ENCODE results near the gene TCF4.

Gene TCF4

GRCh38 chr18:55550471-55550870 is 37.5 kb downstream of the TCF4 start:
- no peak for DNase-seq (ENCODE audit: extremely low spot score)
- TF ChIP-seq CTCF (IDR thresholded peaks at IDR 0.05; ENCODE audit: control extremely low read depth, extremely low read depth, low read depth, missing control alignments): no peak
- ChIA-PET POLR2A (no interaction called here), CTCF (no interaction called here)

- no peak for DNase-seq (ENCODE audit: extremely low spot score)
- POLR2A ChIA-PET: no interaction called here
- CTCF ChIA-PET: interaction anchor here (1.0 kb wide), 2 partner anchors 28 to 29 kb away, joined by 3 to 4 read pairs; no protein-coding TSS in a partner anchor
- no peak for TF ChIP-seq CTCF (IDR thresholded peaks at IDR 0.05; ENCODE audit: control extremely low read depth, extremely low read depth, low read depth, missing control alignments)
Measured at GRCh38 chr18:55549474-55550104, 38.4 kb downstream of the TCF4 start.

GRCh38 chr18:55547705-55548056 is 40.3 kb downstream of the TCF4 start:
- no peak for DNase-seq (ENCODE audit: extremely low spot score)
- CTCF ChIA-PET: no interaction called here
- TF ChIP-seq CTCF (IDR thresholded peaks at IDR 0.05; ENCODE audit: control extremely low read depth, extremely low read depth, low read depth, missing control alignments): no peak
- POLR2A ChIA-PET: no interaction called here

GRCh38 chr18:55546851-55547704 is 40.9 kb downstream of the TCF4 start:
- POLR2A ChIA-PET: no interaction called here
- no peak for DNase-seq (ENCODE audit: extremely low spot score)

GRCh38 chr18:55544014-55544413 is 44.0 kb downstream of the TCF4 start:
- no peak for DNase-seq (ENCODE audit: extremely low spot score)
- CTCF ChIA-PET: no interaction called here
- POLR2A ChIA-PET: no interaction called here
- TF ChIP-seq CTCF (IDR thresholded peaks at IDR 0.05; ENCODE audit: control extremely low read depth, extremely low read depth, low read depth, missing control alignments): no peak

More at GRCh38 chr18:55546851-55547704, 40.9 kb downstream of the TCF4 start:
- CTCF ChIA-PET: interaction anchor here (1.7 kb wide), 1 partner anchor 18 kb away, joined by 4 read pairs; no protein-coding TSS in a partner anchor
- no peak for TF ChIP-seq CTCF (IDR thresholded peaks at IDR 0.05; ENCODE audit: control extremely low read depth, extremely low read depth, low read depth, missing control alignments)

- POLR2A ChIA-PET: no interaction called here
- no peak for DNase-seq (ENCODE audit: extremely low spot score)
Measured at GRCh38 chr18:55543130-55543704, 44.8 kb downstream of the TCF4 start.

More at GRCh38 chr18:55543130-55543704, 44.8 kb downstream of the TCF4 start:
- no peak for TF ChIP-seq CTCF (IDR thresholded peaks at IDR 0.05; ENCODE audit: control extremely low read depth, extremely low read depth, low read depth, missing control alignments)
- CTCF ChIA-PET: no interaction called here
